GM18498 (cell line): ENCODE results near the gene TIMP4.

ENCODE experiments used
- ATAC-seq: cut with Tn5 transposase; IDR thresholded peaks from one replicate; pipeline ENCODE4 v1.9.1; 2021; ENCODE audit warnings: mild to moderate bottlenecking, moderate library complexity; ENCODE audit not compliant: unreplicated experiment

TIMP4 gene

DNA sequence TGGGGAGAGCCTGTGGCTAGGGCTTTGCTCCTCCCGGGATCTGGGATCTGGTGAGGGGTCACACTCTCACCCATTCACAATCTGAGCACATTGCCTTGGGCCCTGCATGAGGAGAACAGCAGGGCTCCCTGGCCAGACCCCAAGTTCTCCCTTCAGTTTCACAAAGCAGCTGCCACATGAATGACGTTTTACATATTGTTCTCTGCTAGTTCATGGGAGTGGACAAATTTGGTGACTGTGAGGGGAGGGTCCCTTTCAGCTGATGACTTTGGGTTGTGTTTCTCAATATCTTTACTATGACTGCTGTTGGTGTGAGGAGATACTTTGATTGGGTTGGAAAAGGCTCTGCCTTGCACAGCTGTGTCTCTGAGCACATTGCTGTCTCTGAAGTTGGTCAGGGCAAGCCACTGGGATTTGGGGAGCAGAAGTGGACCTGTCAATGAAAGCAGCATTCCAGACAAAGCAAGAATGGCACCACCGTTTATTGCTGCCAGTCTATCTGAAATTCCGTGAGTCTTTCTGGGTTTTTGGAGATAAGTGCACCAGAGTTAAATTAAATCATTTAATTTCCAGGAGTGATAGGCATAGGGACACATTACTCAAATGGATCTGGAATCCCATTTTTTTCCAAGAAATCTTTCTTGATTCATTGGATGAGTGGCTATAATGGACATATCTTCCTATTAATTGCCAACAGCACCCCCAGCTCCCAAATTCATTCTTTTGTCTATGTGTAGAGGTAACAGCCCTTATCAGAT, 10.3 kb downstream of the TIMP4 start:
- no peak for ATAC-seq

DNA sequence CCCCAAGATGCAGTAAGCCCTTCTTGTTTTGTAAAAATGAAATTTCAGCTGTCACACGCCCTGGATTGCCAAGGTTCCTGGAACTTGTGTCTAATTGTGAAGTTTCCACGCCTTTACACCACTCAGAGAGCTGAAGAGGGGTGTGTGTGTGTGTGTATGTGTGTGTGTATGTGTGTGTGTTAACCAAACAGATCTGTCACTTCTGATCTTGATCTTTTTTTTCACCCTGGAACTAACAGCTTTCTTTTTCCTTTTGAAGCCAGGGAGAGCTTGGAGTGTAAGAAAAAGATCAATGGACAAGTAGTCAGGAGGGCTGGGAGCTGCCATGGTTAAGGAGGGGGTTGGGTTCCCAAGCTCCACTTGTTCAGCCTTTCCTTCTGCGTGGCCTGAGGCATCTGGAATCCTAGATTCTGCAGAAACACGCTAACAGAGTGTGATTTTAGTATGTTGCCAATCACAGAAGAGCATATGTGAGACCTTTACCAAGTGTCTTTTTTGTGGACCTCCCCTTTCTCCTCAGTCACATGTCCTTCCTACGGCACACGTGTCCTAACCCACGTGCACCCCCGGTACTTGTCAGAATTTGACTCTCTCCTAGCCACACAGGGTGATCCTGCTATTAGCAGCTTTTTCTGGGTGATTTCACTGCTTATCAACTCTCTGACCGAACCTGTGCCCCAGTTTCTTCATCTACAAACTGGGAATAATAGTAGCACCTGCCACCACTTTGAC, 11.5 kb downstream of the TIMP4 start:
- ATAC-seq = no peak

DNA sequence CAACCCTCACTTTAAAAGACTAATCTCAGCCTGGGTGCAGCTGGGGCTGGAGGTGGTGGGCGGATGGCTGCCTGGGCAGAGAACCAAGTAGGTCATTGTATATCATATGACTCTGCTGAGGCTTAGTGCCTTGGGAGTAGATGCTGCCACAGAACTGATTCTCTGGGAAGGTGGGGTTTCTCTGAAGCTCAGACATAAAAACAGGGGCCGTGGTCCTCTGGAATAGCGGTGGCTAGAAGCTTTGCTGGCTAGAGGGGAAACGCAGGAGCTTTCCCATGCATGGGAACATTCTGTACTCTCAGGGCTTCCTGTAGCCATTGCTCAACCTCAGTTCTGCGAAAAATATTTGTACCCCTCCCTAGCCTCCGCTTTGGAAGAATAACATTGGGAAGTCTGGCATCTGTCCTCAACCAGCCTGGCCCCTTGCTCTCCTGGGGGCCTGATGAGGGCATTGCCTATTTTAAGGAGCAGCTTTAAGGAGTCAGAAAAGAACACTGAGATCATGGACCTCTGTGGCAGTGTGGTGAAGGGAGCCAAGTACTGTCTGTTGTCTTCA, 14.7 kb downstream of the TIMP4 start:
- no peak for ATAC-seq

DNA sequence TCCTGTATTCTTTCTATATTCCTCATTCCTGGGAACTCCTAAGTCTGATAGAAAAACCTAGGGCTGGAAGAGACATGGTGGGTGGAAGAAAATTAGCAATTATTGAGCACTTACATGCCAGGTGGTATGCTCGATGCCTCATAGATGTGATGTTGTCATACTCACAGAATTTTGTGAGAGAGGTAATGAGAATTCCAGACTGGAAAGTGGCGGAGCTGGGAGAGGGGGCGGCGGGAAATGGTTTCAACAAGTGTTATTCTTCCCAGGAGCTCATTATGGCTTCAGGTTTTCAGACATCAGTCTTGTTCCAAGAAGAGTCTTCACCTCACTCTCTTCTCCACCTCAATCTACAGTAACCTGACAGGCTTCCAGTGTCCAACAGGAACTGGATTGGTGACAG, 16.2 kb downstream of the TIMP4 start:
- no peak for ATAC-seq

DNA sequence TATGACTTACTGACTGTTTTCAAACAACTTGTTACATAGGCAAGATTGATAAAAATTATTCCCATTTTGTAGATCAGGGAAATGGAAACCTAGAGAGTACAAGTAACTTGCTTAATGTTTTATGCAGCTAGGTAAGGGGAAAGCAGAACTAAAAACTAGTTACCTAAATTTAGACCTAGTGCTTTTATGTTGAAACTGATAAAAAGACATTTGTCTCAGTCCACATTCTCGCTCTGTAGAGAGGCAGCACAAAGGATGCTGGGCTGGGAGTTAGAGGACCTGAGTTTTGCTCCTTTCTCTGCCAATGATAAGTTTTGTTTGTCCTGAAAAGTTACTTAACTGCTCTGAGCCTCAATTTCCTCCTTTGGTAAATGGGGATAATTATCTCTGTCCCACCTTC, 17.4 kb downstream of the TIMP4 start:
- ATAC-seq = no peak

DNA sequence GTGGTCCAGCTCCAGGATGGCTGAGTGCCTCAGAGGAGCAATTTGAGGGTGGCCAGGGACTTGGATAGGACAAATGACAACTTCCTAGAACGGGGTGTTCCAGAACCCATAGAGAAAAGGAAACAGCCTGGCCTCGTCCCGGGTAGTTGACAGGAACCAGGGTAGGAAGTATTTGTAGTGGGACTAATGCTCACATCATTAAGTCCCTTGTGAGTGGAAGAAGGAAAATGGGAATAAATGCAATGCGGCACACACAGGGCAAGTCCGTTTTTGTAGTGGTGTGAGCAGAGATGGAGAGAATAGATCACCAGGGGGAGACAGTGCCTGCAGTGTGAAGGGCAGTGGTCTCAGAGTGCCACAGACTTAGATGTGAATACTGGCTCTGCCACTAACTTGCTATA, 19.6 kb downstream of the TIMP4 start:
- no peak for ATAC-seq

DNA sequence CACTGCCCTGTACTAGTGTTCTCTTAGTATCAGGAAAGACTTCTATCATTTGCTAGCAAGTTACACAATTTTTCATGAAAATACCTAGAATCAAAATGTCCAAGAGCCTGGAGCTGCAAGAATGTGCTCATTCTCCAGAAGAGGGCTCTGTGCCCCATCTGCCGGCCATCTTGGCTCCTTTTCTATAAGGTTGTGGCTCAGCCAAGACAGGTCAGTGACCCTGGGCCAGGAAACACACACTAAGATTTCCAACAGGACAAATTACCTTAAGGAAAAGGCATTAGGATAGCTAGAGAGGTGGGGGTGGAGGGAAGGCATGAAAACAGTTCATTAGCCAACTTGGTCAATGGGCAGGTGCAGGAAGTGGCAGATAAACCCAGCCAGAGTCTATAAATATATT, 20.7 kb downstream of the TIMP4 start:
- ATAC-seq = no peak

DNA sequence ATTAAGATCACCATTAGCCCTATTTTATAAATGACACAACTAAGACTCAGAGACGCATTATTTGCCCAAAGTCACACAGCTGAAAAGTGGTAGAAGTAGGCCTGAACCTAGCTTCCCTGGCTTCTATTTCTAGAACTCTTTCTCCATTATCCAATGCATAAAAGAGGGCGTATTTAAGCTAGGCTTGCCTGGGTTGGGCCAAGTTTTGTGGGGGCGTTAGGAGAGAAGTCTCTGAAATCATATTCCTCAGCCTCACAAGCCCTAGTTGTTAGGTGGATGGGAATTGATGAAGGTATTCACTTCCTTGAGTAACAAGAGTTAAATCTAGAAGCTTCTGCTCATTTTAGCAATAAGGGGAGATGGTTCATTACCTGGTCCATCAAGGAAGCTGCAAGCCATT, 22.3 kb downstream of the TIMP4 start:
- ATAC-seq = no peak

DNA sequence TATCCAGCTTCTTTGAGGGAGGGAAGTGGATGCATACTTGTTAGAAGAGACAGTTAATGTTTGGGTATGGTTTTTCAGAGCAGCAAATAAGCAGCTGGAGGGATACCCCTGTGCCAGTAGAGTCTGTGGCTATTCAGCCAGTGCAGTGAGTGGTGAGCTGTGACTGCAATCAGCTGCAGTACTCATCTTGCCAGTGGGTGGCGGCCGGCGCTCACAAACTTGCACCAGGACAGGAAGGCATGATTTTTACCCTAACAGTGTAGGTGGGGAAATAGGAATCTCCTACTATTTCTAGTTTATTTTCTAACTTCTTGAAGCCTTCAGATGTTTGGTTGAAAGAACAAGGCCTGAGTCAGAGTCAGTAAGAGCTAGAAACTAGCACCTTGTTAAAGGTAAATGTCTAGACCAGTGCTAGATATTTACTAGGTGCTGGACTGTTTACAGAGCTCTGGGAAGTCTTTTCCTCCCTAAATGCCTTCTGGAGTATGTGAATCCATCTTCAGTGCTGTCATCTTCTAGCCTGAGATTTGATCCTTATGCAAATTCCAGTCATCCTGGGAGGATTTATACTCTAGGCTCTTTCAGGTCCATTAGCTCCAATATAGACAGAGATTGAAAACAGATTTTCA, 23.6 kb downstream of the TIMP4 start:
- peak; percentile 77 for ATAC-seq

DNA sequence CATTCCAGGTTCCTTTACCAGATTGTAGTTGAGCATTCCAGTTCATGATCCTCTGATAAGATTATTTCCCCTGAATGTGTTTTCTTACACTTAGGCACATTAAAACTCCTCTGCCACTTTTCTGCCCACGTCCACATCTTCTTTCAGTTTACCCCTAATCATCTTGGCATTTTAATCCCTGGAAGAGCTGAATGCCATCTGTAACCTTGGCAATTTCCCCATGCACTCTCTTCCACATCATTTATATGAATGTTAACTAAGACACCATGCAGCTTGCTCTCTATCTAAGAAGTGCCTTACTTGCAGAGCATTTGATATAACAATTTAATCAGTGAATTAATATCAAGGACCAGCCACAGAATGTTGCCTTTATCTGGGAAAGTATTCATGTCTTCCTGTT, 25.8 kb downstream of the TIMP4 start:
- no peak for ATAC-seq

DNA sequence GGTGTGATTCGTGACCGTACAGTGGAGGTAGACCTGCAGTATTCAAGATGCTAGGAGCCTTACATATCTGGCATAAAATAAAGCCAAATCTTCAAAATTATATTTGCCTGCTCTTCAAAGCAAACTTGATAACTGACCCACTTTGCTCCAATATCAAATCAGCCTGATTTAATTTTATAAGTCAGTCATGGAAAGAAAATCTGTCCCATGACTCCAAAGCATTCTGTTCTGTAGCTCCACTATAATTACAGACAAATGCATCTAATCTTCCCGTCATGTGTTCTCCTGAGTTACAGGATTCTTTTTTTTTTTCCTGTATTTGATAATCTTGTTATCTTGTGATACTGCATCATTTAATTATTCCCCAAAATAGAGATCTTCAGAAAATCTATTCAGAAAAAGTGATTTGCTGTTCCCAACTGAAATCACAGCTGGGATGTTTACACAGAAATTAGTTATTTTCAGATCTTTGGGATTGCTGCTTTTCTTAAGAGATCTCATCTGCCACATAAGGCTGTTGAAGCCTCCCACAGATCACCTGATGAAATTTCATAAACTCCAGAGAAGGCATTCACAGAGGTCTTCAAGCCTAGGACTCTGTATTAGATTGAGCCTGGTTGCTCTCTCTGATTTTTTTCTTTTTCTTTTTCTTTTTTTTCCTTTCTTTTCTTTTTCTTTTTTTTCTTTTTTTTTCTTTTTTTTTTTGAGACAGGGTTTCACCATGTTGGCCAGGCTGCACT, 27.2 kb downstream of the TIMP4 start:
- no peak for ATAC-seq

DNA sequence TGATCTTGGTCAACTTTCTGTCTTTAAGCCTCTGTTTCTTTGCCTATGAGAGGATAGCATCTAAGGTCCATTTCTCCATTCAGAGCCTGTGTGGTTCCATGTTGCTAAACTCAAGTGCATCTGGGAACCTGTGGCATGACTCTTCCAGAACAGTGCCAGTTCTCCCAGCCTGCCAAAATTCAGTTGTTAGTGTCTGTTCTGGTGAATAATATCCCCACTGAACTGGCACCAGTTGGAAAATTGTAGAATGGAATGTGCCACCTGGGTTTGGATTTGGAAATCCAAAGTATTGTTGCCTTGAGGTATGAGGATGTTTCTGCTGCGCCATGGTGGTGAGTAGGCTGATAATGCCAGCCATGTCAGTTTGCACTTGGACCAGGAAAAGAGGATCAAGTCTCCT, 31.3 kb downstream of the TIMP4 start:
- no peak for ATAC-seq

DNA sequence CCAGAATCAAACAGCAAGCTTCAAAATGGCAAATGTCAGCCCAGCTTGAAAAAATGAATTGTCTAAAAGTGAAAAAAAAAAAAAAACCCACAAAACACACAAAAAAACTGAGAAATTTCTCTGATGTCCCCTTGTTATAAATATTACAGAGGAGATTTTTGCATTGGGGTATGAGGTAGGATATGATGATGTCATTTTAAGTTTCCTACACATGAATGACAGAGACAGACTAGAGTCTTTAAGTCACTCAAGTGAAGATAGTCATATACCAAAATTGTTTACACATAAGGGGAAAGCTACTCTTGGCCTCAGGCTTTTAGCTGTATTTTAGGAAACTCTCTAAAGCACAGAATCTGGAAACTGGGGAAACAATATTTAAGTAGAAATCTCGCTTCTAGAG, 32.9 kb downstream of the TIMP4 start:
- no peak for ATAC-seq

DNA sequence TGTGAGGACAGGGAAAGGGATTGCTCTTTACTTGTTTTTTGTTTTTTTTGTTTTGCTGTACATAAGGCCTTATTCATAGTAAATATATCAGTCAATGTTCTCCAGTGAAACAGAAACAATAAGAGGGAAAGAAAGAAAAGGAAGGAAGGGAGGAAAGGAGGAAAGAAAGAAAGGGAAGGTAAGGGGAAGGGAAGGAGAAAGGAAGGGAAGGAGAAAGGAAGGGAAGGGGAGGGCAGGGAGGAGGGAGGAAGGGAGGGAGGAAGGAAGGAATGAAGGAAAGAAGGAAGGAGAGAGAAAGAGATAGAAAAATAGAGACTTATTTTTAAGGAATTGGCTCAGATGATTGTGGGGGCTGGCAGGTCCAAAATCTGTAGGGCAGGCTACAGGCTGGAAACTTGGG, 37.2 kb downstream of the TIMP4 start:
- ATAC-seq = no peak

DNA sequence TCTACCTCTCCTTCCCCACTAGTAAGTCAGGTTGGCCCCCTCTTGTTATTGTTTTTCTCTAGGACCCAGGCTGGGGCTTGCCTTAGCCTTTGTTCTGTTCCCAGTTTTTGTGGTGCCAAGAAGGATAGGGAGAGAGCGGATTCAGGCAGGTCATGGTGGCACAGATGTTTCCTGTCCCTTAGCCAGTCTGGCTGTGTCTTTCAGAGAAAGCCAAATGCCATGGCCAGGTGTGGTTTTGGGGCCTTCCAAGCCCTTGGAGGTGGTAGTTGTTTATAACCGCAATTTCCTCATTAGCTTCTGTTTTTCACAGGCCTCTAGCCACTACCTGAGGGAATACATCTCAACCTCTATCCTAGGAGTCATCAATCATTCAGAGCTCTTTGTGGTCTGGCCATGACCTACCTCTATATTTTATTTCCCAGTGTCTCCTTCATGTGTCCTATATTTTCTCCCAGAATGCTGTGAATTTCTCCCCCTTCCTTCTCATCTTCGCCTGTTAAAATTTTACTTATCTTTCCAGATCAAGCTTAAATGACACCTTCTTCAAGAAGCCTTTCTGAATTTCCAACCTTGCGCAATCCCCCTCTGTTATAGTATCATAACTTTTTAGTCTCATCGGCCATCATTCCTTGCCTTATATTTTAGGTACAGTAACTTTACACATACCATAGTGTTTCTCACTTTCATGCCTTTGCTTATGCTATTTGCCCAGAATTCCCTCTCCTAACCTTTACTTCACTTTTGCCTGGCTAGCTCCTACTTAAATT, 38.2 kb downstream of the TIMP4 start:
- ATAC-seq = no peak

DNA sequence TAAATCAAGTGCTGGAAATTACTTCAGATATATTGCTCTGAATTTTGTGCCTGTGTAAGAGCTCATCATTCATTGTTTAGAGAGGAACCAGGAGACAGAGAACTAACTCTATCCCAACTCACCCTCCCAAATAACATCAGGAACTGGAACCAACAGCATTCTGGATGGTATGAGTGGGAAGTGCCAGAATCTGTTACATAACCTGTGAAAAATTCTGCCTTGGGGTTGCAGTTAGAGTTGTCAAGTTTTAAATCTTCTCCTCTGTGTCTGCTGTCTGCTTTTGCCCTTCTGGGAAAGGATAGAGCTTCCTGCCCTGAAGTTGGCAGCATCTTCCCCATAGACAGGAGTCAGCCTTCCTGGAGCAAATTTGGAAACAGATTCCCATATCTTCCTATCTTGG, 41.2 kb downstream of the TIMP4 start:
- no peak for ATAC-seq

DNA sequence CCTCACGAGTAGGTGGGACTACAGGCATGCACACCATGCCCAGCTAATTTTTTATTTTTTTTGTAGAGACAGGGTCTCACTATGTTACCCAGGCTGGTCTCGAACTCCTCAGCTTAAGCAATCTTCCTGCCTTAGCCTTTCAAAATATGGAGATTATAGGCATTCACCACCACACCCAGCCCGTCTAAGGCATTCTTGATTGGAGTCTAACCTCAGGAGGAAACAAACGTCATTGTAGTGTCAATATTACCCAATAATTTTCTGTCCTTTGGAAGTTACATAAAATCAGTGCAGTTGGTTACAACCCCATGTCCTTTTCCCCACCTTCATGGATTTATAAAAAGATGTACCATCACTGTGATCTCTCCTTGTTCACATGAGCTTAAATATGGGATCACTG, 41.8 kb downstream of the TIMP4 start:
- ATAC-seq = no peak

DNA sequence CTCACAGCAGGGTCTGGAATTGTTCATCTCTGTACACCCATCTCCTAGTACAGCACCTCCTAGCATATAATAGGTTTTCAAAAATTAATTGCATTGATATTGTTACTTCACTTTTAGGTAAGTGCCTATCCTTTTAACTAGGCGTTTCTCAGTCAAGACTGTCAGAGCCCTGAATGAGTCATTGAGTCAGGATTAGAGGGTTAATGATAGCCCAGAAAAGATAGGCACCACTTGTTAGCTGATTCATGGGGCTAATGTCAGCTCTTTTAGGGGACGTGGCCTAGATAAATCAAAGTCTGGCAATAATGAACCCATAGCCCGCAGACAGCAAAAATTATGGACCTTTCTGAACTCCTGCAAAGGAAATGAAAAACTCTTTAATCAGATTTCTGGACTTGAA, 42.9 kb downstream of the TIMP4 start:
- ATAC-seq = no peak

DNA sequence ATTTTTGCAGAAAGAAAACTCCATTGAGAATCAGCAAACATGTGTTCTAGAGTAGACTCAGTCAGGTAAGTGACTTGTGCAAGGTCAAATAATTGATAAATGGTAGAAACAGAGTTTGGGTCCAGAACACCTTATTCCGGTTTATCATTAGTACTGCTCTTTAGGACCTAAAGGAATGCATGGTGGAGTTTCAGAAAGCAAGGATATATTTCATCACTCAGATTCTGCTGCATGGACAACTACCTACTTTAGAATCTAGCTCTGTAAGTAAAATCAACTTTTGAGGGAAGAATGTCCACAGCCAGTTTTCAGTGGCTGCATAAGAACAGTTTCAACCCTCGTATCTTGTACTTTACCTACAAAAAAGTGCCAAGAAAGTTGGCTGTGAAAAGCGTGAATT, 43.6 kb downstream of the TIMP4 start:
- no peak for ATAC-seq

DNA sequence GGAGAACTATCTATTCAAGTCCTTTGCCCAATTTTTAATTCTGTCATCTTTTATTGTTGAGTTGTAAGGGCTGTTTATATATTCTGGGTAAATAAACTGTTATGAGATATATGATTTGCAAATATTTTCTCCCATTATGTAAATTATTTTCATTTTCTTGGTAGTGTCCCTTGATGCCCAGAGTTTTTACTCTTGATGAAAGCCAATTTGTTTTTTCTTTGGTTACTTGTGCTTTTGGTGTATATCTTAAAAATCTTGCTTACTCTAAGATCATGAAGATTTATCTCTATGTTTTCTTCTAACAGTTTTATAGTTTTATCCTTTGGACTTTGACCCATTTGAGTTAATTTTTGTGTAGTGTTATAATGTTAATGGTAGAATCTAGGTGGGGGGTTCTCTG, 44.5 kb downstream of the TIMP4 start:
- ATAC-seq = no peak
